ENCODE results near the gene SPART. TPM values are rescaled to one million over a fixed set of nuclear protein-coding genes. Genes with fewer than 3 reads are reported as not detected.

The SPART gene
- total and polyA plus RNA-seq, 5 donors from 2014 or later = 6.7 to 34.0 (median 22.0) TPM

DNA sequence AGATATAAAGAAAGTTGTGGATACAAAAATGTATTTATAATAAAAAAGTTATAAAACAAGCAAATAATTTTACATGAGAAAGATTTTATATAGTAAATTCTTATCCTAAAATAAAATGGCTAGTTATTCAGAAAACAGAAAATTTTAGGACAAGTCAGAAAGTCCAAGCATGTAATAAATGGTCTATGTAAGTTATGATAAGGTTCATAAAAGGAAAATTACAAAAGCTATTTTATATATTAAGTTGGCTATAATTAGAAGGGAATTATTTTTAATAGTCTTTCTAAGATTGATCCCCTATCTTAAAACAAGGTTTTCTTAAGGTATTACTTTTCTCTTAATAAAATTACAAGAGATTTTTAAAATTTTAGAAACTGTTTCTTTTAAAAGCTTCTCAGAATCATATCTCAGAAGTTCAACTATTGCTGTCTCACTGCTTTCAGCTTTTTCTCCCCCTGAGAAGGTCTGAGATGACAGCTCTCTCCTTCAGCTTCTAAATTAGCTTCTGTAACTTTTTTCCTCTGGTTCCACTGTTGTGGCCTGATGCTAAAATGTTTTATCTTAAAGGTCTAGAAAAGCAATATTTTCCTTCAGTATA is 57.3 kb downstream of the SPART start:
- Mint-ChIP-seq H3K9me3 (peaks cover 0 to 6% (median 0%) of the 10 kb centered on the region in 7 donors), H3K4me1 (no peaks in the 10 kb centered on the region), H3K36me3 (no peaks in the 10 kb centered on the region), H3K27me3 (no peaks in the 10 kb centered on the region), H3K4me3 (no peak overlapping the region), H3K27ac (no peak overlapping the region)
- peaks cover 2% of the 10 kb centered on the region for H3K27me3 ChIP-seq (ENCODE audit: control insufficient read depth, insufficient read depth, low read length)
- DNase-seq = no peak
- H3K4me1 ChIP-seq (ENCODE audit: control insufficient read depth, insufficient read depth, low read length, poor library complexity, severe bottlenecking) = no peaks in the 10 kb centered on the region
- ATAC-seq (ENCODE audit: low read depth in 2 of 2) = no peak
- no peak overlapping the region for H3K4me3 ChIP-seq (ENCODE audit: low read depth, low read length)
- peaks cover 0 to 4% of the 10 kb centered on the region in 2 experiments for H3K9me3 ChIP-seq (ENCODE audit: control insufficient read depth in 2 of 2, low read length in 2 of 2)
- no peak overlapping the region for H3K27ac ChIP-seq (ENCODE audit: insufficient read depth, low read length, poor library complexity, severe bottlenecking)
- H3K36me3 ChIP-seq (ENCODE audit: control insufficient read depth, insufficient read depth, low read length) = no peaks in the 10 kb centered on the region

DNA sequence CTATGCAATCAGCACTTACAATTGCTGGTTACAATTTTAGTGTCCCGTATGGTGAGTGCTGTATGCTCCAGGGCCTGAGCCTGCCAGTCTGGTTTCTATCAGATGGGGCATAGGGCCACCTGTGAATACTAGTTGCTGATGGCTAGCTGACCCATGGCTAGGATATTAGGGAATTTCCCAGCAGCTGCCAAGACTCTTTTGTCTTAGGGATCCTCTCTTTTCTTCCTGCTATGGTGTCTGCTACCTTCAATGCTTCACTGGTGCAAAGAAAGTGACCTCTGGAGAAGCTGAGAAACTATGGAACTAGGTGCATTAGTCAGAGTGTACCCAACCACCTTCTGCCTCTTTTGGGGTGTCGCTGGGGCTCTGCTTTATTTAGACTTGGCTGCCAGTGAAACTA is 60.2 kb downstream of the SPART start:
- H3K4me1 Mint-ChIP-seq = no peaks in the 10 kb centered on the region
- no peak overlapping the region for H3K27ac Mint-ChIP-seq
- no peaks in the 10 kb centered on the region for H3K36me3 ChIP-seq (ENCODE audit: control insufficient read depth, insufficient read depth, low read length)
- H3K36me3 Mint-ChIP-seq = no peaks in the 10 kb centered on the region
- no peak overlapping the region for H3K4me3 Mint-ChIP-seq
- ATAC-seq (ENCODE audit: low read depth in 2 of 2) = no peak
- no peaks in the 10 kb centered on the region for H3K27me3 ChIP-seq (ENCODE audit: control insufficient read depth, insufficient read depth, low read length)
- H3K4me3 ChIP-seq (ENCODE audit: low read depth, low read length) = no peak overlapping the region
- peaks cover 0 to 4% of the 10 kb centered on the region in 2 experiments for H3K9me3 ChIP-seq (ENCODE audit: control insufficient read depth in 2 of 2, low read length in 2 of 2)
- H3K9me3 Mint-ChIP-seq = peaks cover 0 to 5% (median 0%) of the 10 kb centered on the region in 7 donors
- no peaks in the 10 kb centered on the region for H3K27me3 Mint-ChIP-seq
- H3K27ac ChIP-seq (ENCODE audit: insufficient read depth, low read length, poor library complexity, severe bottlenecking) = no peak overlapping the region
- H3K4me1 ChIP-seq (ENCODE audit: control insufficient read depth, insufficient read depth, low read length, poor library complexity, severe bottlenecking) = no peaks in the 10 kb centered on the region
- DNase-seq = no peak

- ATAC-seq (ENCODE audit: low read depth in 2 of 2) = no peak
These were observed 63.3 kb downstream of the SPART start for GRCh38 chr13:36282821-36283432.

GRCh38 chr13:36275190-36276002 is 70.8 kb downstream of the SPART start:
- H3K27ac Mint-ChIP-seq = peak overlapping the region in 1 of 3 donors; percentile 39
- H3K9me3 ChIP-seq (ENCODE audit: control insufficient read depth in 2 of 2, low read length in 2 of 2) = no peaks in the 10 kb centered on the region
- ATAC-seq (ENCODE audit: low read depth in 2 of 2) (no peak), DNase-seq (peak in 1 of 3 donors; percentile 40)
- no peaks in the 10 kb centered on the region for H3K36me3 Mint-ChIP-seq
- H3K36me3 ChIP-seq (ENCODE audit: control insufficient read depth, insufficient read depth, low read length) = no peaks in the 10 kb centered on the region
- H3K4me1 Mint-ChIP-seq = no peaks in the 10 kb centered on the region
- H3K4me3 Mint-ChIP-seq = no peak overlapping the region
- no peak overlapping the region for H3K4me3 ChIP-seq (ENCODE audit: low read depth, low read length)
- H3K27me3 Mint-ChIP-seq = peaks cover 5% of the 10 kb centered on the region
- H3K9me3 Mint-ChIP-seq = peaks cover 0 to 3% (median 0%) of the 10 kb centered on the region in 7 donors
- H3K27me3 ChIP-seq (ENCODE audit: control insufficient read depth, insufficient read depth, low read length) = no peaks in the 10 kb centered on the region
- H3K27ac ChIP-seq (ENCODE audit: insufficient read depth, low read length, poor library complexity, severe bottlenecking) = no peak overlapping the region
- H3K4me1 ChIP-seq (ENCODE audit: control insufficient read depth, insufficient read depth, low read length, poor library complexity, severe bottlenecking) = no peaks in the 10 kb centered on the region

More at GRCh38 chr13:36282821-36283432, 63.3 kb downstream of the SPART start:
- Histone ChIP-seq H3K36me3 (ENCODE audit: control insufficient read depth, insufficient read depth, low read length) (no peaks in the 10 kb centered on the region), H3K4me3 (ENCODE audit: low read depth, low read length) (no peak overlapping the region), H3K27ac (ENCODE audit: insufficient read depth, low read length, poor library complexity, severe bottlenecking) (no peak overlapping the region), H3K4me1 (ENCODE audit: control insufficient read depth, insufficient read depth, low read length, poor library complexity, severe bottlenecking) (no peaks in the 10 kb centered on the region), H3K9me3 (ENCODE audit: control insufficient read depth in 2 of 2, low read length in 2 of 2) (no peaks in the 10 kb centered on the region), H3K27me3 (ENCODE audit: control insufficient read depth, insufficient read depth, low read length) (no peaks in the 10 kb centered on the region)
- no peaks in the 10 kb centered on the region for H3K36me3 Mint-ChIP-seq
- H3K4me1 Mint-ChIP-seq = no peaks in the 10 kb centered on the region
- H3K27me3 Mint-ChIP-seq = no peaks in the 10 kb centered on the region
- no peak overlapping the region for H3K4me3 Mint-ChIP-seq
- DNase-seq = peak in 1 of 3 donors; percentile 7
- H3K27ac Mint-ChIP-seq = no peak overlapping the region
- peaks cover 0 to under 1% (median 0%) of the 10 kb centered on the region in 7 donors for H3K9me3 Mint-ChIP-seq

GRCh38 chr13:36273431-36273830 is 72.8 kb downstream of the SPART start:
- Mint-ChIP-seq H3K27ac (no peak overlapping the region), H3K9me3 (peaks cover 0 to 3% (median 0%) of the 10 kb centered on the region in 7 donors), H3K4me1 (no peaks in the 10 kb centered on the region), H3K4me3 (no peak overlapping the region), H3K36me3 (no peaks in the 10 kb centered on the region), H3K27me3 (peaks cover 5% of the 10 kb centered on the region)
- Histone ChIP-seq H3K9me3 (ENCODE audit: control insufficient read depth in 2 of 2, low read length in 2 of 2) (no peaks in the 10 kb centered on the region), H3K4me1 (ENCODE audit: control insufficient read depth, insufficient read depth, low read length, poor library complexity, severe bottlenecking) (no peaks in the 10 kb centered on the region), H3K4me3 (ENCODE audit: low read depth, low read length) (no peak overlapping the region), H3K36me3 (ENCODE audit: control insufficient read depth, insufficient read depth, low read length) (no peaks in the 10 kb centered on the region), H3K27ac (ENCODE audit: insufficient read depth, low read length, poor library complexity, severe bottlenecking) (no peak overlapping the region), H3K27me3 (ENCODE audit: control insufficient read depth, insufficient read depth, low read length) (no peaks in the 10 kb centered on the region)
- ATAC-seq (ENCODE audit: low read depth in 2 of 2) = no peak
- no peak for DNase-seq

- Mint-ChIP-seq H3K9me3 (peaks cover 0 to 12% (median 0%) of the 10 kb centered on the region in 7 donors), H3K4me1 (no peaks in the 10 kb centered on the region), H3K27ac (no peak overlapping the region), H3K27me3 (no peaks in the 10 kb centered on the region), H3K36me3 (no peaks in the 10 kb centered on the region), H3K4me3 (no peak overlapping the region)
- Histone ChIP-seq H3K27ac (ENCODE audit: insufficient read depth, low read length, poor library complexity, severe bottlenecking) (no peak overlapping the region), H3K4me3 (ENCODE audit: low read depth, low read length) (no peak overlapping the region), H3K4me1 (ENCODE audit: control insufficient read depth, insufficient read depth, low read length, poor library complexity, severe bottlenecking) (no peaks in the 10 kb centered on the region), H3K27me3 (ENCODE audit: control insufficient read depth, insufficient read depth, low read length) (peaks cover 3% of the 10 kb centered on the region), H3K36me3 (ENCODE audit: control insufficient read depth, insufficient read depth, low read length) (no peaks in the 10 kb centered on the region), H3K9me3 (ENCODE audit: control insufficient read depth in 2 of 2, low read length in 2 of 2) (no peaks in the 10 kb centered on the region)
- ATAC-seq (ENCODE audit: low read depth in 2 of 2) (no peak), DNase-seq (no peak)
These were observed 84.2 kb downstream of the SPART start for GRCh38 chr13:36261976-36262375.

GRCh38 chr13:36261011-36261410 is 85.2 kb downstream of the SPART start:
- DNase-seq (no peak), ATAC-seq (ENCODE audit: low read depth in 2 of 2) (no peak)
- Histone ChIP-seq H3K27me3 (ENCODE audit: control insufficient read depth, insufficient read depth, low read length) (no peaks in the 10 kb centered on the region), H3K4me3 (ENCODE audit: low read depth, low read length) (no peak overlapping the region), H3K9me3 (ENCODE audit: control insufficient read depth in 2 of 2, low read length in 2 of 2) (no peaks in the 10 kb centered on the region), H3K27ac (ENCODE audit: insufficient read depth, low read length, poor library complexity, severe bottlenecking) (no peak overlapping the region), H3K36me3 (ENCODE audit: control insufficient read depth, insufficient read depth, low read length) (no peaks in the 10 kb centered on the region), H3K4me1 (ENCODE audit: control insufficient read depth, insufficient read depth, low read length, poor library complexity, severe bottlenecking) (no peaks in the 10 kb centered on the region)
- Mint-ChIP-seq H3K4me3 (no peak overlapping the region), H3K27me3 (no peaks in the 10 kb centered on the region), H3K27ac (no peak overlapping the region), H3K36me3 (no peaks in the 10 kb centered on the region), H3K4me1 (no peaks in the 10 kb centered on the region), H3K9me3 (peaks cover 0 to 12% (median 0%) of the 10 kb centered on the region in 7 donors)
